OCI-LY1 (cell line): ENCODE data around the gene MYEOV.

Source experiments
- EZH2 ChIP-seq: fragments of 200-600 bp; sonication (generic), shearing (Covaris generic); IDR thresholded peaks from 2 replicates; pipeline ENCODE4 v1.8.0; 2017; ENCODE audit warnings: borderline replicate concordance, mixed run types, mild to moderate bottlenecking, antibody characterized with exemption, low read length, moderate library complexity, mixed read lengths
- TF ChIP-seq, protein P1 (sequence below): fragments of 200-600 bp; sonication (generic), shearing (Covaris generic); IDR thresholded peaks from 2 replicates; pipeline ENCODE4 v1.5.1; 2017; ENCODE audit warnings: mild to moderate bottlenecking, antibody characterized with exemption, low read length, moderate library complexity, mixed read lengths

DNA sequence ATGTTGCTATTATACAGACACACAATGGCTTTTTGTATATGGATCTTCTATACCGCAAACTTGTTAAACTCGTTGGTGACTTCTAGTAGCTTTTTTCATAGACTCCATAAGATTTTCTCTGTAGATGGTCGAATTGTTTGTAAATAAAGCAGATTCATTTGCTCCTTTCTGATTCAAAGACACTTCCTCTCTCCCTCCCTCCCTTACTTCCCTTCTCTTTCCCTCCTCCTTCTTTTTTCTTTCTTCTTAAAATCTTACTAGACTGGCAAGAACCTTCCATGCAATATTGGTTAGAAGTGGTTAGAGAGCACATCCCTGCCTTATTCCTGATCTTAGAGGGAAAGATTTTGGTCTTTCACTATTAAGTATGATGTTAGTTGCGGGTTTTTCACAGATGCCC is 36.4 kb downstream of the MYEOV start:
- TF ChIP-seq, protein P1, sequence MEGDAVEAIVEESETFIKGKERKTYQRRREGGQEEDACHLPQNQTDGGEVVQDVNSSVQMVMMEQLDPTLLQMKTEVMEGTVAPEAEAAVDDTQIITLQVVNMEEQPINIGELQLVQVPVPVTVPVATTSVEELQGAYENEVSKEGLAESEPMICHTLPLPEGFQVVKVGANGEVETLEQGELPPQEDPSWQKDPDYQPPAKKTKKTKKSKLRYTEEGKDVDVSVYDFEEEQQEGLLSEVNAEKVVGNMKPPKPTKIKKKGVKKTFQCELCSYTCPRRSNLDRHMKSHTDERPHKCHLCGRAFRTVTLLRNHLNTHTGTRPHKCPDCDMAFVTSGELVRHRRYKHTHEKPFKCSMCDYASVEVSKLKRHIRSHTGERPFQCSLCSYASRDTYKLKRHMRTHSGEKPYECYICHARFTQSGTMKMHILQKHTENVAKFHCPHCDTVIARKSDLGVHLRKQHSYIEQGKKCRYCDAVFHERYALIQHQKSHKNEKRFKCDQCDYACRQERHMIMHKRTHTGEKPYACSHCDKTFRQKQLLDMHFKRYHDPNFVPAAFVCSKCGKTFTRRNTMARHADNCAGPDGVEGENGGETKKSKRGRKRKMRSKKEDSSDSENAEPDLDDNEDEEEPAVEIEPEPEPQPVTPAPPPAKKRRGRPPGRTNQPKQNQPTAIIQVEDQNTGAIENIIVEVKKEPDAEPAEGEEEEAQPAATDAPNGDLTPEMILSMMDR, result no peak
- no peak for TF ChIP-seq EZH2
